Measurements from ENCODE around the gene MMADHC. TPM values are rescaled to one million over a fixed set of nuclear protein-coding genes. Genes with fewer than 3 reads are reported as not detected.

The MMADHC gene
- total and polyA plus RNA-seq, 2 of the 4 experiments (the other 2 are of a cell fraction) = 62.6 to 112 TPM

DNA sequence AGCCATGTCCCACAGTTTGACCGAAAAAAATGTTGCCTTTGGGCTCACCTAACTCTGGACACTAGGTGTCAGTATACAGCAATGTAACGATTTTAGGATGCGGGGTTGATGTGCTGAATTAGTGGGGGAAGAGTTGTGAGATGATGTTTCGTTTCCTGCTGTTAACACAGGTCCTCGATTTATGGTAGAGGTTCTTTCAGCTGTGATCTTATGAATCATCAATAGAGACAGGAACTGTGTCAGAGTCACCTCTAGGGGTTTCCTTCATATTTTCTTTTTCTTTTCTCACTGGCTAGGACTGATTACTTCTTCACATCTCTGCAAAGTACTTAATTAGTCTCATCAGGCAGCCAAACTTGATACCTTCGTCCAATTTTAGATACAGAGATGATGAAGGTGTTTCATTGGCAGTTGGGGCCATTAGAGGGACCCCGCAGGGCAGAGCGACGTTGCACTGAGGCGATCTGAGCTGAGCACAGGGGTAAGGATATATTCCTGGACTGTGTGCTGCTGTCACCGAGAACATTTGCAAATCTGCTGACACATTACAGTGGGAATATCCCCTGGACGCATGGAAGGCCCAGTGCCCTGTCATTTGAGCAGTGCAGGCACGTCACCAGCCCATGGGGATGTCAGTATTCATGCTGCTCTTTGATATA lies 10.2 kb upstream of the MMADHC start (continued):
- TF ChIP-seq RCOR1 (IDR thresholded peaks at IDR 0.05; ENCODE audit: insufficient replicate concordance, low read length) (no peak), MAFK (IDR thresholded peaks at IDR 0.05; ENCODE audit: low read depth, low read length) (peak; percentile 44; the same call in 1 of the 2 replicates), CEBPB (IDR thresholded peaks at IDR 0.05; ENCODE audit: low read depth, low read length) (0 out of 2 replicates have a peak, but pooled peaks have one; percentile 4)

DNA sequence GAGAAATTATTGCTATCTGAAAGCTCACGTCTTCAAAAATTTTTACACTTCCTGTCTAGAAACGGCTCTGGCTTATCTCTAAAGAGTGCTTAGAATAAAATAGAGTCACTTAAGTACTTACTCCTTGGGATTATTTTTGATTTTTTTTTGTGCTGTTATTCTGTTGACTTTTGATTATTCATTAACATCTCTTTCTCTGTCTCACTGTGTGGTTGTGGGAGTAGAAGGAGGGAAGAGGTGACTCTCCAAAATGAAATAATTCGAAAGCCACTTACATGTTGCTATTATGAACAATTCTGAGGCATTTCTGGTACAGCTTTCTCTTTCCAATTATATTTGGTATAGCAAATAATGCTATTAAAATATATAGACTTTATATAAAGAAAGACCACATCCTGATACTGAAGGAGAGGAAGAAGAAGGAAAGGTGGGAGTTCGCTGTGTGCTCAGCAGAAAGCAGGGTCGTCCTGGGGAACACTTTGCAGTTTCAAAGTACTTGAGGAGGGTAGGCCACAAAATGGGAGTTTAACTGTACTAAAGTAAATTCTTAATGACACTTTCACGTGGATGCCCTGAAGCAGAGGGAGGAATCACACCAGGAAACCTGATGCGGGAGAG lies 9.6 kb upstream of the MMADHC start:
- H2BK15ac ChIP-seq (ENCODE audit: low read depth, low read length) = no peak overlapping the region; the same call in 2 of the 3 replicates
- no peak overlapping the region for H2BK5ac ChIP-seq (ENCODE audit: low read depth, low read length, poor library complexity, severe bottlenecking)
- no peaks in the 10 kb centered on the region for H3K9me3 ChIP-seq (ENCODE audit: control insufficient read depth, insufficient read depth, low read length)
- peak overlapping the region; percentile 73 for H2BK120ac ChIP-seq (ENCODE audit: low read depth, low read length)
- POLR2A ChIA-PET (ENCODE audit: unreplicated experiment) = no interaction called here
- no peak overlapping the region for H3K4me3 ChIP-seq (ENCODE audit: insufficient read depth, low read depth, low read length)
- peak overlapping the region; percentile 26 for H3K4me2 ChIP-seq (ENCODE audit: low read depth, low read length)
- no peak overlapping the region for H3K27ac ChIP-seq (ENCODE audit: insufficient read depth, low read length)
- H3K79me1 ChIP-seq (ENCODE audit: low read depth in 1 of 2, low read length in 2 of 2) = peaks cover 0 to 6% of the 10 kb centered on the region in 2 experiments; a peak in 1 of 4 replicates
- H2AK9ac ChIP-seq (replicated peaks; ENCODE audit: low read depth, low read length, poor library complexity) = no peak overlapping the region
- no peak overlapping the region for H3K56ac ChIP-seq (ENCODE audit: extremely low read depth, insufficient read depth, low read length)
- H2BK20ac ChIP-seq (ENCODE audit: low read depth, low read length) = peak overlapping the region; percentile 56; the same call in 1 of the 2 replicates
- H4K20me1 ChIP-seq (ENCODE audit: insufficient read depth, low read length) = no peaks in the 10 kb centered on the region
- H3K9ac ChIP-seq (ENCODE audit: low read depth, low read length) = no peak overlapping the region
- H4K5ac ChIP-seq (ENCODE audit: low read depth, low read length) = no peak overlapping the region
- no peaks in the 10 kb centered on the region for H3K27me3 ChIP-seq (ENCODE audit: control insufficient read depth, insufficient read depth, low read length)
- H3K4me1 ChIP-seq (ENCODE audit: control insufficient read depth, insufficient read depth, low read length) = peaks cover 8% of the 10 kb centered on the region
- no peak overlapping the region for H3K18ac ChIP-seq (ENCODE audit: low read depth, low read length)
- BruUV-seq (replicated peaks) = no TSS peak
- H3K23ac ChIP-seq (ENCODE audit: low read depth, low read length) = no peak overlapping the region
- no peak overlapping the region for H3K14ac ChIP-seq (replicated peaks; ENCODE audit: low read depth, low read length)
- H3K9me1 ChIP-seq (ENCODE audit: insufficient read depth, low read length) = no peaks in the 10 kb centered on the region; the same call in 1 of the 2 replicates
- H4K91ac ChIP-seq (ENCODE audit: insufficient read depth, low read depth, low read length) = no peak overlapping the region
- intact Hi-C loops (cut with micrococcal nuclease) (loop anchor here (1.0 to 10.0 kb wide), 12 partner anchors 145 to 1642 kb away; no protein-coding TSS in a partner anchor), dilution Hi-C loops (cut with HindIII; ENCODE audit: low sequenced_read_pairs, unreplicated experiment) (no loop called here), in situ Hi-C loops (cut with MboI; ENCODE audit: low sequenced_read_pairs) (loop anchor here (5.0 to 25.0 kb wide), 6 partner anchors 875 to 1840 kb away; no protein-coding TSS in a partner anchor)
- peak overlapping the region; percentile 37; the same call in 1 of the 2 replicates for H2AK5ac ChIP-seq (ENCODE audit: low read depth, low read length)
- WGBS, 2 experiments (ENCODE audit: extremely low coverage in 2 of 2, insufficient read length in 1 of 2) = 33% methylated on average over 3 of the region's 7 CpGs; no CpG with 5 or more reads in 1 of the 2 experiments
- H2AFZ ChIP-seq (replicated peaks; ENCODE audit: low read length, poor library complexity) = peak overlapping the region; percentile 58
- H3K4ac ChIP-seq (ENCODE audit: low read depth, low read length) = peak overlapping the region; percentile 73
- H4K8ac ChIP-seq (ENCODE audit: low read depth in 2 of 2, low read length in 2 of 2) = peak overlapping the region in 1 of 2 experiments; percentile 69; a peak in 2 of 4 replicates
- DNase-seq = no peak
- ATAC-seq (ENCODE audit: low read depth) = no peak
- CTCF ChIA-PET = interaction anchor here (0.6 to 2.5 kb wide), 3 partner anchors 148 to 1642 kb away, joined by 3 to 9 read pairs (median 4); no protein-coding TSS in a partner anchor
- H3K36me3 ChIP-seq (ENCODE audit: control insufficient read depth, insufficient read depth, low read length) = no peaks in the 10 kb centered on the region
- TF ChIP-seq, protein P1, sequence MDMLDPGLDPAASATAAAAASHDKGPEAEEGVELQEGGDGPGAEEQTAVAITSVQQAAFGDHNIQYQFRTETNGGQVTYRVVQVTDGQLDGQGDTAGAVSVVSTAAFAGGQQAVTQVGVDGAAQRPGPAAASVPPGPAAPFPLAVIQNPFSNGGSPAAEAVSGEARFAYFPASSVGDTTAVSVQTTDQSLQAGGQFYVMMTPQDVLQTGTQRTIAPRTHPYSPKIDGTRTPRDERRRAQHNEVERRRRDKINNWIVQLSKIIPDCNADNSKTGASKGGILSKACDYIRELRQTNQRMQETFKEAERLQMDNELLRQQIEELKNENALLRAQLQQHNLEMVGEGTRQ (IDR thresholded peaks at IDR 0.05; ENCODE audit: low read depth, low read length) = no peak
- no peak for TF ChIP-seq MXI1 (IDR thresholded peaks at IDR 0.05; ENCODE audit: borderline replicate concordance, low read depth, low read length)
- TF ChIP-seq CHD1 (IDR thresholded peaks at IDR 0.05; ENCODE audit: low read depth, low read length) = no peak
- TF ChIP-seq BHLHE40 (IDR thresholded peaks at IDR 0.05; ENCODE audit: low read depth, low read length) = no peak
- no peak for TF ChIP-seq NFE2L2 (IDR thresholded peaks at IDR 0.05; ENCODE audit: low read depth, low read length)
- no peak for TF ChIP-seq POLR2A (IDR thresholded peaks at IDR 0.05; ENCODE audit: low read depth, low read length)
- no peak for TF ChIP-seq RCOR1 (IDR thresholded peaks at IDR 0.05; ENCODE audit: insufficient replicate concordance, low read length)
- no peak for TF ChIP-seq FOS (IDR thresholded peaks at IDR 0.05; ENCODE audit: low read depth, low read length)
- no peak for TF ChIP-seq RFX5 (IDR thresholded peaks at IDR 0.05; ENCODE audit: low read depth, low read length)
- TF ChIP-seq, protein P2, sequence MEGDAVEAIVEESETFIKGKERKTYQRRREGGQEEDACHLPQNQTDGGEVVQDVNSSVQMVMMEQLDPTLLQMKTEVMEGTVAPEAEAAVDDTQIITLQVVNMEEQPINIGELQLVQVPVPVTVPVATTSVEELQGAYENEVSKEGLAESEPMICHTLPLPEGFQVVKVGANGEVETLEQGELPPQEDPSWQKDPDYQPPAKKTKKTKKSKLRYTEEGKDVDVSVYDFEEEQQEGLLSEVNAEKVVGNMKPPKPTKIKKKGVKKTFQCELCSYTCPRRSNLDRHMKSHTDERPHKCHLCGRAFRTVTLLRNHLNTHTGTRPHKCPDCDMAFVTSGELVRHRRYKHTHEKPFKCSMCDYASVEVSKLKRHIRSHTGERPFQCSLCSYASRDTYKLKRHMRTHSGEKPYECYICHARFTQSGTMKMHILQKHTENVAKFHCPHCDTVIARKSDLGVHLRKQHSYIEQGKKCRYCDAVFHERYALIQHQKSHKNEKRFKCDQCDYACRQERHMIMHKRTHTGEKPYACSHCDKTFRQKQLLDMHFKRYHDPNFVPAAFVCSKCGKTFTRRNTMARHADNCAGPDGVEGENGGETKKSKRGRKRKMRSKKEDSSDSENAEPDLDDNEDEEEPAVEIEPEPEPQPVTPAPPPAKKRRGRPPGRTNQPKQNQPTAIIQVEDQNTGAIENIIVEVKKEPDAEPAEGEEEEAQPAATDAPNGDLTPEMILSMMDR (conservative IDR thresholded peaks at IDR 0.05; ENCODE audit: low read depth, low read length) = no peak
- no peak for TF ChIP-seq SMC3 (IDR thresholded peaks at IDR 0.05; ENCODE audit: low read depth, low read length)
